ENCODE results near the gene SHC4.
"Not testable (repeated sequence)": the region's sequence is repeated elsewhere in the genome, so short reads cannot be mapped to it uniquely, and the experiment has no call there.

Gene SHC4

GRCh38 chr15:48805591-48805990 is 158.1 kb downstream of the SHC4 start:
- Mint-ChIP-seq H3K4me1 (ENCODE audit: low read depth) (peaks cover 44% of the 10 kb centered on the region), H3K36me3 (ENCODE audit: low read depth) (peaks cover 69% of the 10 kb centered on the region), H3K27ac (no peak overlapping the region), H3K9me3 (no peaks in the 10 kb centered on the region), H3K27me3 (no peaks in the 10 kb centered on the region), H3K4me3 (no peak overlapping the region)
- no peak for DNase-seq

DNA sequence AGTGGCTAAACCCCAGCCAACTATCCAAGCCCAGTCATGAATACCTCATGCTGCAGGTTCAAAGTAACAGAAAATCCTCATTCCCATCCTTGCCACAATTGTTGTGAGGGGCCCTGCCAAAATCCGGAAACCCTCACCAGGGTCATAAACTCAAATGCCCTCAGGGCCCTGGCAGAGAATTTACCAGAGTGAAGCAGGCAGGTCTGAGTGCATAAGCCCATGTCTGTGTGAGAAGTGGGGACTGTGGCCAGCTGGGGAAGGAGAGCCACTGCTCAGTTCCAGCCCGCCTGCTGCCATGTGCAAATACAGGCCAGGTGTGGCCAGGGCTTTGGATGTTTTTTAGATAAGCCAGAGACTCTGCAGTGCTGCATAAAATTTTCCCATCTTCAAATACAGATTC is 159.8 kb downstream of the SHC4 start:
- Mint-ChIP-seq H3K27ac (no peak overlapping the region), H3K27me3 (no peaks in the 10 kb centered on the region), H3K4me1 (ENCODE audit: low read depth) (peaks cover 38% of the 10 kb centered on the region), H3K4me3 (no peak overlapping the region), H3K9me3 (no peaks in the 10 kb centered on the region), H3K36me3 (ENCODE audit: low read depth) (peaks cover 72% of the 10 kb centered on the region)
- no peak for DNase-seq

- H3K4me3 Mint-ChIP-seq = no peak overlapping the region
- H3K27ac Mint-ChIP-seq = no peak overlapping the region
- DNase-seq = no peak
- peaks cover 41% of the 10 kb centered on the region for H3K4me1 Mint-ChIP-seq (ENCODE audit: low read depth)
- H3K27me3 Mint-ChIP-seq = no peaks in the 10 kb centered on the region
- no peaks in the 10 kb centered on the region for H3K9me3 Mint-ChIP-seq
- H3K36me3 Mint-ChIP-seq (ENCODE audit: low read depth) = peaks cover 75% of the 10 kb centered on the region
Observed at GRCh38 chr15:48802867-48803266, 160.9 kb downstream of the SHC4 start.

DNA sequence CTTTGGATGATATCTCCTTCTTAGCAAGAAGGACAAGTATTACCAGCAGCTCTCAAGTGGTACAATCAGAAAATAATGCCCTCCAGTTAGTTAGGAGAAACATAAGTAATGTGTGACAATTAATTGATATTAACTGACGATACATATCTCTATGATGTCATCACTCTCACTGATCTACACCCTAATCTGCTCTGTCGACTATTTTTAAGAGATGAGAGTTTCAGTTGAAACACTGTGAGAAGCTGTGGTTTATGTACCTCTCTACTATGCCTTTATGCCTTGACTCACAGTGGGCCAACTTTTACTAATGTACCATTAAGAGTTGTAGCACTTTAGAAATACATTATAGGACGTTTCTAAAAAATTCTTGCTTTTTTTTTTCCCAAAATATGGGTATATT is 161.5 kb downstream of the SHC4 start:
- H3K9me3 Mint-ChIP-seq = no peaks in the 10 kb centered on the region
- H3K4me3 Mint-ChIP-seq = no peak overlapping the region
- H3K36me3 Mint-ChIP-seq (ENCODE audit: low read depth) = peaks cover 81% of the 10 kb centered on the region
- H3K4me1 Mint-ChIP-seq (ENCODE audit: low read depth) = peaks cover 46% of the 10 kb centered on the region
- no peaks in the 10 kb centered on the region for H3K27me3 Mint-ChIP-seq
- DNase-seq = no peak
- no peak overlapping the region for H3K27ac Mint-ChIP-seq

DNA sequence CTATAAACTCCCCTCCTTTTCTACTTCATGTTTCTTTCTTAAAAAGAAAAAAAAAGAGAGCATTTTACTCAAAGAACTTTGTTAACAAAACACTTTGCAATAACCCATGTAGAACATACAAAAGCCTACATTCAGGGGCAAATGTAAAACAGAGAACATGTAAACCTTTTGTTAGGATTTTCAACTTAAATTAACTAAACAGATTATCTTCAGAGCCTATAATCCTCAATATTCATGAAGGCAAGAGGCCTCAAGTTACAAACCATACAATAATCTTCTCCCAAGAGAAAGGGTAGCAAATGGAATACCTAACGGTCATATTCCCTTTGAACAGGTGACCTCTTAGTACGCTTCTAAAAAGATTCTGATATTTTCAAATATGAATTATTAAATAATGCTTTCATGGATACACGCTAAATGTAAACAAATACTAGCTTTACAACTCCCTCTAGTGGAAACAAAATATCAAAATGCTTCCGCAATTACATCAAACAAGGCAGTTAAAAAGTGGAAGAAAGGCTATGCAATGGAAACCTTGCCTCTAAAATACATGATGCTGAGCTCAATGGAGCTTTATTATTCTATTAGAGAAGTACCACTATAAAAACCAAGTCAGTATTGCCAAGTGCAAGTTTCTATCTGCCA is 162.8 kb downstream of the SHC4 start:
- Mint-ChIP-seq H3K4me3 (no peak overlapping the region), H3K9me3 (no peaks in the 10 kb centered on the region), H3K4me1 (ENCODE audit: low read depth) (peaks cover 41% of the 10 kb centered on the region), H3K27me3 (no peaks in the 10 kb centered on the region), H3K27ac (no peak overlapping the region), H3K36me3 (ENCODE audit: low read depth) (peaks cover 85% of the 10 kb centered on the region)
- no peak for DNase-seq

GRCh38 chr15:48800245-48800644 is 163.5 kb downstream of the SHC4 start:
- Mint-ChIP-seq H3K36me3 (ENCODE audit: low read depth) (peaks cover 82% of the 10 kb centered on the region), H3K27ac (no peak overlapping the region), H3K27me3 (no peaks in the 10 kb centered on the region), H3K4me3 (no peak overlapping the region), H3K9me3 (no peaks in the 10 kb centered on the region), H3K4me1 (ENCODE audit: low read depth) (peaks cover 41% of the 10 kb centered on the region)
- no peak for DNase-seq

DNA sequence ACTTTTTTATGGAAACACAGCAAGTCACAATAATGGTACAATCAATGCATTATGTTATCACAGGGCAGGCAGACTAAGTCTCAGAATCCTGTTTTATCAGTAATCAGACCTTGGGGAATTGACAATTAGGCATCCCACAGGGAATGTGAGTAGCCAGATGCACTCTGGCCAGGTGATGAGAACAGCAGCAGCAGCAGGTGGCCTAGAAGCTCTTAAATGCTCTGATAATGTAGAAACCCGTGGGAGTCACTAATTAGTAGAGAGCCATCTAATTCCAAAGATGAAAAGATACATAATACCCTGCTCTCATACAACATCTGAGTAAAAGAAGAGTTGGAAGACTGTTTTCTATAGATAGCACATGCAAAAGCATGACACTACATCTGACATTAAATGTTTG is 165.4 kb downstream of the SHC4 start:
- no peak overlapping the region for H3K4me3 Mint-ChIP-seq
- H3K27ac Mint-ChIP-seq = no peak overlapping the region
- H3K36me3 Mint-ChIP-seq (ENCODE audit: low read depth) = peaks cover 80% of the 10 kb centered on the region
- H3K4me1 Mint-ChIP-seq (ENCODE audit: low read depth) = peaks cover 43% of the 10 kb centered on the region
- DNase-seq = no peak
- H3K27me3 Mint-ChIP-seq = no peaks in the 10 kb centered on the region
- H3K9me3 Mint-ChIP-seq = no peaks in the 10 kb centered on the region

GRCh38 chr15:48796930-48797329 is 166.8 kb downstream of the SHC4 start:
- Mint-ChIP-seq H3K27ac (no peak overlapping the region), H3K4me3 (no peak overlapping the region), H3K4me1 (ENCODE audit: low read depth) (peaks cover 30% of the 10 kb centered on the region), H3K36me3 (ENCODE audit: low read depth) (peaks cover 82% of the 10 kb centered on the region), H3K27me3 (no peaks in the 10 kb centered on the region), H3K9me3 (no peaks in the 10 kb centered on the region)
- DNase-seq = no peak

- DNase-seq = no peak
- Mint-ChIP-seq H3K27me3 (no peaks in the 10 kb centered on the region), H3K4me3 (no peak overlapping the region), H3K36me3 (ENCODE audit: low read depth) (peaks cover 82% of the 10 kb centered on the region), H3K9me3 (no peaks in the 10 kb centered on the region), H3K4me1 (ENCODE audit: low read depth) (peaks cover 29% of the 10 kb centered on the region), H3K27ac (no peak overlapping the region)
Observed at GRCh38 chr15:48796521-48796920, 167.2 kb downstream of the SHC4 start.

- H3K4me1 Mint-ChIP-seq (ENCODE audit: low read depth) = peaks cover 25% of the 10 kb centered on the region
- H3K36me3 Mint-ChIP-seq (ENCODE audit: low read depth) = peaks cover 80% of the 10 kb centered on the region
- H3K27ac Mint-ChIP-seq = no peak overlapping the region
- no peak overlapping the region for H3K4me3 Mint-ChIP-seq
- no peak for DNase-seq
- H3K27me3 Mint-ChIP-seq = no peaks in the 10 kb centered on the region
- no peaks in the 10 kb centered on the region for H3K9me3 Mint-ChIP-seq
Observed at GRCh38 chr15:48795901-48796300, 167.8 kb downstream of the SHC4 start.

GRCh38 chr15:48794697-48795134 is 169.0 kb downstream of the SHC4 start:
- no peak for DNase-seq
- Mint-ChIP-seq H3K27ac (peak overlapping the region; percentile 67), H3K4me1 (ENCODE audit: low read depth) (peaks cover 23% of the 10 kb centered on the region), H3K36me3 (ENCODE audit: low read depth) (peaks cover 79% of the 10 kb centered on the region), H3K27me3 (no peaks in the 10 kb centered on the region), H3K4me3 (no peak overlapping the region), H3K9me3 (no peaks in the 10 kb centered on the region)

- no peaks in the 10 kb centered on the region for H3K9me3 Mint-ChIP-seq
- DNase-seq = no peak
- H3K4me1 Mint-ChIP-seq (ENCODE audit: low read depth) = peaks cover 13% of the 10 kb centered on the region
- H3K36me3 Mint-ChIP-seq (ENCODE audit: low read depth) = peaks cover 87% of the 10 kb centered on the region
- H3K27ac Mint-ChIP-seq = no peak overlapping the region
- H3K27me3 Mint-ChIP-seq = no peaks in the 10 kb centered on the region
- H3K4me3 Mint-ChIP-seq = no peak overlapping the region
Observed at GRCh38 chr15:48792408-48792807, 171.3 kb downstream of the SHC4 start.

- H3K9me3 Mint-ChIP-seq; DNase-seq; H3K27me3 Mint-ChIP-seq; H3K4me3 Mint-ChIP-seq; H3K4me1 Mint-ChIP-seq (ENCODE audit: low read depth); H3K27ac Mint-ChIP-seq: not testable (repeated sequence)
- H3K36me3 Mint-ChIP-seq (ENCODE audit: low read depth) = peaks cover 82% of the 10 kb centered on the region
Observed at GRCh38 chr15:48790466-48791115, 173.1 kb downstream of the SHC4 start.

- Mint-ChIP-seq H3K27me3 (no peaks in the 10 kb centered on the region), H3K4me1 (ENCODE audit: low read depth) (no peaks in the 10 kb centered on the region), H3K27ac (no peak overlapping the region), H3K9me3 (no peaks in the 10 kb centered on the region), H3K4me3 (no peak overlapping the region), H3K36me3 (ENCODE audit: low read depth) (peaks cover 86% of the 10 kb centered on the region)
- no peak for DNase-seq
Observed at GRCh38 chr15:48785712-48786111, 178.0 kb downstream of the SHC4 start.

DNA sequence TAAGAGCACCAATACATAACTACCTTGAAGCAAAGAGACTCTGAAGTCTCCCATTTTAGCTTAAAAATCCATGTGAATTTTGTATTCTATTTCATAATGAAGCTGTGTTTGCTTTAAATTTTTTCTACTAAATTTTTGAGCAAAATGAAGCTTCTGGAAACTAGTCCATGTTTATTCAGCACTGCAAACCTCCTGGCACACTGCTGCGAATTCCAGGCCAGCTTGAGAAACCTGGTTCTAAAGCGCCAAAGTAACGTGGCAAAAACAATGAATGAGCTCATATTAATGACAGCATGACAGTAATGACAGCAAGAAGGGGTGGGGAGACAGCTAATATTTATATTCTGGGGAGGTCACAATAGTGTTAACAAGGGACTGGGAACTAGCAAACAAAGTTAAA is 178.5 kb downstream of the SHC4 start:
- Mint-ChIP-seq H3K4me3 (no peak overlapping the region), H3K27me3 (no peaks in the 10 kb centered on the region), H3K36me3 (ENCODE audit: low read depth) (peaks cover 86% of the 10 kb centered on the region), H3K9me3 (no peaks in the 10 kb centered on the region), H3K4me1 (ENCODE audit: low read depth) (no peaks in the 10 kb centered on the region), H3K27ac (no peak overlapping the region)
- DNase-seq = no peak
